ENCODE data around the gene FCHSD2. TPM values are rescaled to one million over a fixed set of nuclear protein-coding genes. Genes with fewer than 3 reads are reported as not detected.

FCHSD2 gene
- total and polyA plus RNA-seq, 2 of the 8 experiments (the other 6 are each of a cell fraction or from before 2014, with no cell fraction given): 4.1 to 7.8 TPM

GRCh38 chr11:73157101-73158010, 15.2 kb upstream of the FCHSD2 start:
- H3K4me1 ChIP-seq (replicated peaks in 1 of 4; ENCODE audit: control insufficient read depth in 3 of 4, insufficient read depth in 4 of 4, low read length in 3 of 4): peaks cover 4 to 12% (median 7%) of the 10 kb centered on the region in 4 experiments; a peak in 6 of 7 replicates
- ChIA-PET POLR2A (ENCODE audit: partially characterized antibody) (interaction anchor here (1.2 to 2.0 kb wide), 2 partner anchors 9 to 15 kb away, joined by 3 to 7 read pairs; partner anchors contain the start of gene FCHSD2), CTCF (ENCODE audit: partially characterized antibody) (interaction anchor here (0.6 to 11.1 kb wide), 10 partner anchors 10 to 432 kb away, joined by 3 to 112 read pairs (median 4); partner anchors contain the start of gene FCHSD2)
- no peak overlapping the region for H2AK5ac ChIP-seq (ENCODE audit: low read depth, low read length)
- no peak overlapping the region for H2AFZ ChIP-seq (ENCODE audit: low read length)
- H4K8ac ChIP-seq (ENCODE audit: extremely low read depth, insufficient read depth, low read length): no peak overlapping the region; the same call in 1 of the 2 replicates
- H3K14ac ChIP-seq (ENCODE audit: insufficient read length): peak overlapping the region; percentile 8
- no peak overlapping the region for H3K9ac ChIP-seq (replicated peaks in 1 of 4; ENCODE audit: extremely low read depth in 1 of 4, low read depth in 3 of 4, low read length in 3 of 4)
- H3K23ac ChIP-seq (ENCODE audit: insufficient read length): no peak overlapping the region
- FAIRE-seq (no peak), DNase-seq (ENCODE audit: low read depth in 1 of 2, low spot score in 2 of 2) (no peak)
- no peaks in the 10 kb centered on the region; a peak in 2 of 7 replicates for H3K27me3 ChIP-seq (replicated peaks in 1 of 4; ENCODE audit: control insufficient read depth in 3 of 4, extremely low read depth in 1 of 4, insufficient read depth in 3 of 4, low read length in 3 of 4)
- H2BK5ac ChIP-seq (ENCODE audit: low read depth, low read length): no peak overlapping the region
- H3K4ac ChIP-seq (replicated peaks; ENCODE audit: insufficient read length, low read depth, low read length): no peak overlapping the region
- no peak overlapping the region for H2BK15ac ChIP-seq (ENCODE audit: low read length)
- no peaks in the 10 kb centered on the region for H3K36me3 ChIP-seq (ENCODE audit: control insufficient read depth in 2 of 4, insufficient read depth in 4 of 4, low read length in 3 of 4)
- H2BK12ac ChIP-seq (ENCODE audit: low read depth, low read length): no peak overlapping the region
- 78% methylated on average over 9 of the region's 9 CpGs; no CpG with 5 or more reads in 1 of the 2 experiments for WGBS, 2 experiments (ENCODE audit: extremely low coverage in 1 of 2, insufficient coverage in 1 of 2, insufficient read length in 1 of 2, insufficient replicate concordance in 2 of 2, low coverage in 1 of 2, low lambda C conversion rate in 2 of 2, missing lambda C conversion rate in 1 of 2)
- no peaks in the 10 kb centered on the region for H4K20me1 ChIP-seq (replicated peaks in 1 of 2; ENCODE audit: control insufficient read depth in 1 of 2, insufficient read depth in 2 of 2, low read length in 2 of 2)
- H4K91ac ChIP-seq (replicated peaks; ENCODE audit: insufficient read length, low read length): no peak overlapping the region
- no peak overlapping the region for H3K18ac ChIP-seq (ENCODE audit: extremely low read depth, low read length)
- no peak overlapping the region for H4K5ac ChIP-seq (ENCODE audit: insufficient read length, low read depth, low read length)
- H3K79me2 ChIP-seq (ENCODE audit: control insufficient read depth in 1 of 2, insufficient read depth in 2 of 2, low read length in 2 of 2): no peaks in the 10 kb centered on the region
- no peaks in the 10 kb centered on the region for H3K9me3 ChIP-seq (ENCODE audit: insufficient read depth in 2 of 2, low read depth in 1 of 2, low read length in 1 of 2)
- no peak overlapping the region for H3K27ac ChIP-seq (ENCODE audit: low read depth, low read length)
- no peak overlapping the region for H3K56ac ChIP-seq (replicated peaks; ENCODE audit: insufficient read length, low read depth, low read length)
- H2BK120ac ChIP-seq (replicated peaks; ENCODE audit: low read depth, low read length): no peak overlapping the region
- no peak overlapping the region for H3K4me3 ChIP-seq (ENCODE audit: extremely low read depth in 1 of 4, insufficient read depth in 2 of 4, low read depth in 3 of 4, low read length in 4 of 4)
- no peaks in the 10 kb centered on the region for H3K23me2 ChIP-seq (ENCODE audit: low read depth, low read length)
- H3K4me2 ChIP-seq (ENCODE audit: insufficient read depth in 1 of 2, low read depth in 2 of 2, low read length in 2 of 2): no peak overlapping the region
- no peak overlapping the region for H2BK20ac ChIP-seq (ENCODE audit: low read length)
- H3K79me1 ChIP-seq (ENCODE audit: low read depth, low read length): no peaks in the 10 kb centered on the region
- TF ChIP-seq ATF3 (IDR thresholded peaks at IDR 0.05; ENCODE audit: insufficient read depth, low read depth, low read length) (no peak), RBBP5 (IDR thresholded peaks at IDR 0.05; ENCODE audit: borderline replicate concordance, low read depth, low read length) (no peak), HDAC2 (IDR thresholded peaks at IDR 0.05; ENCODE audit: borderline replicate concordance in 1 of 2, low read depth in 2 of 2, low read length in 2 of 2) (no peak), ATF2 (IDR thresholded peaks at IDR 0.05; ENCODE audit: low read length) (no peak), CEBPB (IDR thresholded peaks at IDR 0.05; ENCODE audit: low read depth, low read length) (no peak), NRF1 (IDR thresholded peaks at IDR 0.05; ENCODE audit: low read depth, low read length) (no peak), EP300 (IDR thresholded peaks at IDR 0.05; ENCODE audit: borderline replicate concordance in 1 of 2, low read depth in 2 of 2, low read length in 2 of 2) (no peak)
